Bronchial epithelial cell (primary cell): ENCODE data around the gene PADI4. TPM values are rescaled to one million over a fixed set of nuclear protein-coding genes. Genes with fewer than 3 reads are reported as not detected.

Source experiments
- DNase-seq: peaks from one replicate; pipeline ENCODE4 v3.0.0-alpha.2; 2010; ENCODE audit warnings: low read depth
- FAIRE-seq: peaks from 2 replicates; lab custom pipeline; 2011; peaks lifted over from hg19 to GRCh38; lab: Jason Lieb, UNC
- H3K27me3 ChIP-seq: 2 replicates; pipeline ENCODE4 v1.5.1; 2011; ENCODE audit warnings: low read length; ENCODE audit not compliant: control insufficient read depth, insufficient read depth
- H3K36me3 ChIP-seq: 2 replicates; pipeline ENCODE4 v1.5.1; 2011; ENCODE audit warnings: low read length; ENCODE audit not compliant: control insufficient read depth, insufficient read depth
- H3K4me3 ChIP-seq: 2 replicates; pipeline ENCODE4 v1.5.1; 2011; ENCODE audit warnings: mild to moderate bottlenecking, low read depth, low read length, control low read depth
- total RNA-seq: library from RNA; depleted of rRNA; stranded (reverse); fragments of >200 nt; gene quantifications from 2 replicates; pipeline ENCODE4 v1.2.1, GENCODE V29; 2014
- TF ChIP-seq, protein P1 (sequence below): IDR thresholded peaks from 2 replicates; pipeline ENCODE4 v1.5.1; 2011; ENCODE audit warnings: mild to moderate bottlenecking, moderate library complexity, low read length, control low read depth, inconsistent platforms; ENCODE audit not compliant: insufficient read depth, severe bottlenecking

The PADI4 gene
- total RNA-seq, 1 donor from 2014 or later = not detected

DNA sequence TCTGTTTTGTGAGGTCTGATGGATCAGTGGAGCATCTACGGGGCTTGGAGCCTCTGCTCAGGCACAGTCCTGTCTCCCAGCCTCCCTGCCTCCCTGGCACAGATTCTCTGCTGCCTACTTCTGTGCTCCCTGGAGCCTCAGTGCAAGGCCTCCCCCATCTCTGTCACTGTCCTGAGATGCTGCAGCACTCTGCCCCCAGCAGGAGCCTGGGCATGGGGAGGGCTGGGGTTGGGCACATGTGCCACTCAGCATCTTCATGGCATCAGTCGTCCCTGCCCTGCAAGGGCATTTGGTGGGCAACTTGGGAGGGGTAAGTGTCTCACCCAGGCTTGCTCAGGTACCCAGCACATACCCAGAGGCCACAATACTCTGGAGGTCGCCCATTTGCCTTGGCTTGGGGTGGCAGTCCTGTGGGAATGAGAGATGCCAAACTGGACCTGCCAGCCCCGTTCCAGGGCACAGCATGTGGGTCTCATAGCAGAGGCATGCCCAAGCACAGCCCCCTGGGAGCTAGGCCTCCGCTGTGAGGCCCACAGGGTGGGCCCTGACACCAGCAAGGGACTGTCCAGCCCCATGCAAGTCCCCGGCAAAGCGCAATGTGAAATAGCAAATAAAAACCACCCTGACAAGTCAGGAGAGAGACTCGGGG is 30.4 kb upstream of the PADI4 start:
- FAIRE-seq (no peak), DNase-seq (no peak)
- TF ChIP-seq, protein P1, sequence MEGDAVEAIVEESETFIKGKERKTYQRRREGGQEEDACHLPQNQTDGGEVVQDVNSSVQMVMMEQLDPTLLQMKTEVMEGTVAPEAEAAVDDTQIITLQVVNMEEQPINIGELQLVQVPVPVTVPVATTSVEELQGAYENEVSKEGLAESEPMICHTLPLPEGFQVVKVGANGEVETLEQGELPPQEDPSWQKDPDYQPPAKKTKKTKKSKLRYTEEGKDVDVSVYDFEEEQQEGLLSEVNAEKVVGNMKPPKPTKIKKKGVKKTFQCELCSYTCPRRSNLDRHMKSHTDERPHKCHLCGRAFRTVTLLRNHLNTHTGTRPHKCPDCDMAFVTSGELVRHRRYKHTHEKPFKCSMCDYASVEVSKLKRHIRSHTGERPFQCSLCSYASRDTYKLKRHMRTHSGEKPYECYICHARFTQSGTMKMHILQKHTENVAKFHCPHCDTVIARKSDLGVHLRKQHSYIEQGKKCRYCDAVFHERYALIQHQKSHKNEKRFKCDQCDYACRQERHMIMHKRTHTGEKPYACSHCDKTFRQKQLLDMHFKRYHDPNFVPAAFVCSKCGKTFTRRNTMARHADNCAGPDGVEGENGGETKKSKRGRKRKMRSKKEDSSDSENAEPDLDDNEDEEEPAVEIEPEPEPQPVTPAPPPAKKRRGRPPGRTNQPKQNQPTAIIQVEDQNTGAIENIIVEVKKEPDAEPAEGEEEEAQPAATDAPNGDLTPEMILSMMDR = no peak
- no peaks in the 10 kb centered on the region for H3K27me3 ChIP-seq
- no peak overlapping the region for H3K4me3 ChIP-seq
- H3K36me3 ChIP-seq = no peaks in the 10 kb centered on the region

- Histone ChIP-seq H3K4me3 (no peak overlapping the region), H3K36me3 (no peaks in the 10 kb centered on the region), H3K27me3 (no peaks in the 10 kb centered on the region)
- FAIRE-seq (no peak), DNase-seq (no peak)
- TF ChIP-seq, protein P1 = no peak
Observed at GRCh38 chr1:17278996-17279830, 28.8 kb upstream of the PADI4 start.

DNA sequence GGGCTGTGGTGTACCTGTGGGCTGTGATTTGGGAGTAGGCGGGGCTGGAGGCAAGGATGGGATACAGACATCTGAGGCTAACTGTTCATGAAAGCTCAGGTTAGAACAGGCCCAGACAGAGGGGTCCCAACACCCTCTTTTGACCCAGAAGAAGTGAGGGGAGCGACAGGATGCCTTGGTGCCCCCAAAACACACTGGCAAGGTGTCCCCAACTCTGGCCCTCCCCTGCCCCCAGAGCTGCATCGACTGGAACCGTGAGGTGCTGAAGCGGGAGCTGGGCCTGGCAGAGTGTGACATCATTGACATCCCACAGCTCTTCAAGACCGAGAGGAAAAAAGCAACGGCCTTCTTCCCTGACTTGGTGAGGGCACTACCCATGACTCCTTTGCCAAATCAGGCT is 27.6 kb upstream of the PADI4 start:
- DNase-seq (no peak), FAIRE-seq (no peak)
- no peaks in the 10 kb centered on the region for H3K36me3 ChIP-seq
- TF ChIP-seq, protein P1 = no peak
- no peak overlapping the region for H3K4me3 ChIP-seq
- H3K27me3 ChIP-seq = no peaks in the 10 kb centered on the region

DNA sequence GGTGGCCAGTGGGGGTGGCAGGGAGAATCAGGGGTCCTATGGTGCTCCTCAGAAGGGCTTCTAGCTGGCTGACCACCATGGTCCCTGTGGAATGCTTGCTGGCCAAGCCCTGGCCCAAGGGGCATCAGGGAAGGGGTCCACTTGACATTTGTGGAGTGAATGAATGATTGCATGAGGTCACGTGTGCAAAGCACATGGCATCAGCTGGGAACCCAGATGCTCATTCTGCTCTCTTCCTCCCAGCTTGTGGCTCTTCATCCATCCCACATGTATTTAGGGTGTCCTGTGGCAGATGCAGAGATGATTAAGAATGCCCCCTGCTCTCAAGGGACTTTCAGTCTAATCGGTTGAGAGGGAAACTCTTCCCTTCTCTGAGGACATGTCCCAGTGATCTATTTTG is 27.1 kb upstream of the PADI4 start:
- TF ChIP-seq, protein P1 = no peak
- Histone ChIP-seq H3K36me3 (no peaks in the 10 kb centered on the region), H3K4me3 (no peak overlapping the region), H3K27me3 (no peaks in the 10 kb centered on the region)
- no peak for FAIRE-seq
- no peak for DNase-seq

- H3K4me3 ChIP-seq = no peak overlapping the region
- DNase-seq = no peak
- FAIRE-seq = no peak
- no peaks in the 10 kb centered on the region for H3K36me3 ChIP-seq
- TF ChIP-seq, protein P1 = no peak
- H3K27me3 ChIP-seq = no peaks in the 10 kb centered on the region
Observed at GRCh38 chr1:17281775-17282181, 26.2 kb upstream of the PADI4 start.
